Keratinocyte (primary cell): Measurements from ENCODE around the gene ROBO2. TPM values are rescaled to one million over a fixed set of nuclear protein-coding genes. Genes with fewer than 3 reads are reported as not detected.

Experiments
- DNase-seq: peaks from one replicate; pipeline ENCODE4 v3.0.0-alpha.2; 2011; ENCODE audit warnings: low read depth, missing footprints, low spot score
- FAIRE-seq: peaks from 2 replicates; lab custom pipeline; 2011; peaks lifted over from hg19 to GRCh38; lab: Jason Lieb, UNC
- H2AFZ ChIP-seq: 2 replicates; pipeline ENCODE4 v1.6.0; 2012; ENCODE audit warnings: low read length, control low read depth, inconsistent platforms; ENCODE audit not compliant: control insufficient read depth
- H3K27ac ChIP-seq: 2 replicates; pipeline ENCODE4 v1.5.1; 2011; ENCODE audit warnings: low read length; ENCODE audit not compliant: control insufficient read depth, insufficient read depth
- H3K27me3 ChIP-seq: 3 replicates; pipeline ENCODE4 v1.6.0; 2011; ENCODE audit warnings: low read length; ENCODE audit not compliant: control insufficient read depth, insufficient read depth; ENCODE audit errors: extremely low read depth
- H3K36me3 ChIP-seq, 2 experiments: 2 replicates in 1 of 2; 3 replicates in 1 of 2; pipeline ENCODE4 v1.5.1; 2011; ENCODE audit warnings: low read length in 2 of 2, mild to moderate bottlenecking in 1 of 2; ENCODE audit not compliant: control insufficient read depth in 2 of 2, insufficient read depth in 2 of 2; ENCODE audit errors: extremely low read depth in 1 of 2
- H3K4me1 ChIP-seq: 3 replicates; pipeline ENCODE4 v1.5.1; 2011; ENCODE audit warnings: low read length; ENCODE audit not compliant: control insufficient read depth, insufficient read depth; ENCODE audit errors: extremely low read depth
- H3K4me2 ChIP-seq: 3 replicates; pipeline ENCODE4 v1.6.0; 2011; ENCODE audit warnings: low read depth, low read length; ENCODE audit not compliant: control insufficient read depth, insufficient read depth; ENCODE audit errors: extremely low read depth
- H3K4me3 ChIP-seq, 3 experiments: fragments of 200-600 bp in 1 of 3; sonication (generic) in 1 of 3; 2 replicates in 2 of 3; 3 replicates in 1 of 3; pipeline ENCODE4 v1.5.1; 2011 to 2016; ENCODE audit warnings: low read length in 3 of 3, mild to moderate bottlenecking in 3 of 3, control low read depth in 2 of 3, inconsistent platforms in 1 of 3, low read depth in 1 of 3, mixed read lengths in 1 of 3, mixed run types in 1 of 3, moderate library complexity in 1 of 3; ENCODE audit not compliant: control insufficient read depth in 2 of 3, insufficient read depth in 2 of 3; ENCODE audit errors: extremely low read depth in 1 of 3
- H3K79me2 ChIP-seq: 2 replicates; pipeline ENCODE4 v1.6.0; 2012; ENCODE audit warnings: low read length; ENCODE audit not compliant: control insufficient read depth, insufficient read depth
- H3K9ac ChIP-seq: 3 replicates; pipeline ENCODE4 v1.6.0; 2011; ENCODE audit warnings: low read length; ENCODE audit not compliant: control insufficient read depth, insufficient read depth; ENCODE audit errors: extremely low read depth
- H3K9me1 ChIP-seq: 3 replicates; pipeline ENCODE4 v1.6.0; 2011; ENCODE audit warnings: low read length; ENCODE audit not compliant: control insufficient read depth, insufficient read depth; ENCODE audit errors: extremely low read depth
- H3K9me3 ChIP-seq: 2 replicates; pipeline ENCODE4 v1.5.1; 2012; ENCODE audit warnings: low read depth, low read length; ENCODE audit not compliant: control insufficient read depth
- H4K20me1 ChIP-seq: 3 replicates; pipeline ENCODE4 v1.6.0; 2011; ENCODE audit warnings: low read length; ENCODE audit not compliant: control insufficient read depth, insufficient read depth; ENCODE audit errors: extremely low read depth
- EZH2 ChIP-seq: IDR thresholded peaks from one replicate; pipeline ENCODE4 v1.6.1; 2012; ENCODE audit warnings: inconsistent platforms, mild to moderate bottlenecking, low read length, moderate library complexity
- dilution Hi-C: fragments of 300-500 bp; cut with MboI; formaldehyde crosslinking; loops from one replicate; pipeline ENCODE4 v1.7.0; 2020; ENCODE audit warnings: low sequenced_read_pairs; ENCODE audit not compliant: extremely low pct_ligation_motif_present
- polyA plus RNA-seq, 5 experiments: library from polyadenylated mRNA; depleted of rRNA in 3 of 5; stranded (reverse) in 3 of 5; stranded (forward) in 1 of 5; unstranded in 1 of 5; fragments of >200 nt; gene quantifications; 1 replicate in 1 of 5; 2 replicates in 3 of 5; 3 replicates in 1 of 5; pipeline versions ENCODE4 v1.2.1 to v1.2.3, GENCODE V29; 2011 to 2012; ENCODE audit warnings: missing spikeins in 2 of 5, low read depth in 1 of 5, low replicate concordance in 1 of 5
- TF ChIP-seq, protein P1 (sequence below), 3 experiments: IDR thresholded peaks in 1 of 3; conservative IDR thresholded peaks in 1 of 3; optimal IDR thresholded peaks in 1 of 3; 2 replicates in 2 of 3; 3 replicates in 1 of 3; pipeline versions ENCODE3 to v1.5.1; 2011; ENCODE audit warnings: low read length in 3 of 3, mild to moderate bottlenecking in 3 of 3, moderate library complexity in 2 of 3, control low read depth in 1 of 3, inconsistent platforms in 1 of 3; ENCODE audit not compliant: insufficient read depth in 2 of 3; ENCODE audit errors: extremely low read depth in 1 of 3

The ROBO2 gene
- polyA plus RNA-seq, 1 donor (not counting 4 experiments of a cell fraction or from before 2014, with no cell fraction given): 0.30 TPM

DNA sequence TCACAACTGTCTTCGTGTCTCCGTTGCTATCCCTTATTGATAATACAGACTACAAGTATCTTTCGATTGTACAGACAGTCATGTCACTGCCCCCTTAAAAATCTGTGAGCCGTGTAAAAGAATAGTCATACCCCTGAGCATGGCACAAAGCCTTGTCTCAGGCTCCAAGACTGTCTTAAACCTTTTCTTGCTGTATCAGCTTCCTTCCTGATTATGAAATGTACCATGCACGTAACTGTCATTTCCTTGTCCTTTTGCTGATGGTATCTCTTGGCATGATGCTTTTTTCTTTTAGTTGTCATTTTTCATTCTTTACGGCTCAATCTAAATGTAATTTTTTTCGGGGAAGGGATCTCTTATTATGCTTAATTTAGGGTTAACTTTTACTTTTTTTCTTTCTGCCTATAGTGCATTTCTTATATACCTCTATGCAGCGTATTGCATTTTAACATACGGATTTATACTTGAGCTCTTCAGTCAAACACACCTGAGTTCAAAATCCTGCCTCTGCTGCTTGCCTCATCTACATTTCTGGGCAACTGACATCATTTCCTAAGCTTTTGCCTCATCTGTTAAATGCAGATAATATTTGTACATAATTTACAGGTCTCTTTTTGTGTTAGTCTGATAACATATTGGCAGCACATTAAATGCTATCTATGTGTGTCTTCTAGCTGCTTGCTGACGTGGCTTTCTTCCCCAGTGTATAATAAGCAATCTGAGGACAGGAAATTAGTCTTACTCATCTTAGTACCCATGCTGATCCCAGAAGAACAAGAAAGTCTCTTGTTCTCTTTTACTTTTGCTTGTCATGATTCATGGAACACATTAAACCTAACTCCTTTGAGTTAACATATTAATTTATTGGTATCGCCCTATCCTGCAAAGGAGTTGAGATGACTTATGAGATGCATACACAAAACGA lies 57.3 kb downstream of the ROBO2 start:
- no peak overlapping the region for H3K4me3 ChIP-seq
- no peak for DNase-seq
- dilution Hi-C loops: no loop called here

DNA sequence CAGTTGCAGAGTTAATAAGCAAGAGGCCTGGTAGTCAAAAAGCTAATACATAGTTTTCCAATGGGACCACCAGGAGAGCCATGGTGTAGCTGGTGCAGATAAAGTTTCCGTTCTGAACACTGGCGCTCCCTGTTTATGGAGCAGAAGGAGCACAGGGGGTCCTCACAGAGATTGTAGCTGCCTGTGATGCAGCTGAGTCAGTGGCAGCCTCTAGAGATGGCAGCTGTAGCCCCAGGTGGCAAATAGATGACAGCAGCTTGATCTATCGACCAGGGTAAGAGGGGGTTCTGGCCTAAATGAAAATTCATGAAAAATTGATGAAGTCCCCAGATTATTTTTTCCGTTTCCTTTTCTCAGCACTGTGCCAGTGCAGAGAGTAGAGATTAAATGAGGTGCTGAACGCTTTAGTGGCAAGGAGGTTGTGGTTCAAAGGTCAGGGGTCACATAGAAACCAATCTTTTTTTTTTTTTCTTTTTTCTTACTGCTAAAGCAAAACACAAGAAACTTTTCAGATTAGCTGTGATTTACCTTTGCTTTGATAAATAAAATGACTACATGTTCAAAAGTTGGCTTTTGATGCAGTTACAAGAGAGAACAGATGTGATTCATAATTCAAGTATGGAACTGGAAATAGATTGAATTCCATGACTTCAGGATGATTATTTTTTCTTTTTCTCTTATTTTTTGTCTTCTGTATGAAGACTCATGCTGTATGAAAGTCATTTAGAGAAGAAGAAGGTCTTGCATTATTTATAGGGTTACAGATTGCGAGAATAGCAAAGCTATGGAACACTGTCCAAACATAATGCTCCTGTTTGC lies 63.3 kb downstream of the ROBO2 start:
- H3K4me2 ChIP-seq: no peak overlapping the region
- H4K20me1 ChIP-seq: no peaks in the 10 kb centered on the region
- no peaks in the 10 kb centered on the region for H3K79me2 ChIP-seq
- no peaks in the 10 kb centered on the region for H3K4me1 ChIP-seq
- no peak for DNase-seq
- FAIRE-seq: no peak
- H3K9me1 ChIP-seq: no peaks in the 10 kb centered on the region
- no peak overlapping the region for H3K9ac ChIP-seq
- no peak for TF ChIP-seq EZH2
- TF ChIP-seq, protein P1, sequence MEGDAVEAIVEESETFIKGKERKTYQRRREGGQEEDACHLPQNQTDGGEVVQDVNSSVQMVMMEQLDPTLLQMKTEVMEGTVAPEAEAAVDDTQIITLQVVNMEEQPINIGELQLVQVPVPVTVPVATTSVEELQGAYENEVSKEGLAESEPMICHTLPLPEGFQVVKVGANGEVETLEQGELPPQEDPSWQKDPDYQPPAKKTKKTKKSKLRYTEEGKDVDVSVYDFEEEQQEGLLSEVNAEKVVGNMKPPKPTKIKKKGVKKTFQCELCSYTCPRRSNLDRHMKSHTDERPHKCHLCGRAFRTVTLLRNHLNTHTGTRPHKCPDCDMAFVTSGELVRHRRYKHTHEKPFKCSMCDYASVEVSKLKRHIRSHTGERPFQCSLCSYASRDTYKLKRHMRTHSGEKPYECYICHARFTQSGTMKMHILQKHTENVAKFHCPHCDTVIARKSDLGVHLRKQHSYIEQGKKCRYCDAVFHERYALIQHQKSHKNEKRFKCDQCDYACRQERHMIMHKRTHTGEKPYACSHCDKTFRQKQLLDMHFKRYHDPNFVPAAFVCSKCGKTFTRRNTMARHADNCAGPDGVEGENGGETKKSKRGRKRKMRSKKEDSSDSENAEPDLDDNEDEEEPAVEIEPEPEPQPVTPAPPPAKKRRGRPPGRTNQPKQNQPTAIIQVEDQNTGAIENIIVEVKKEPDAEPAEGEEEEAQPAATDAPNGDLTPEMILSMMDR (optimal IDR thresholded peaks at IDR 0.05 in 1 of 3, IDR thresholded peaks at IDR 0.05 in 1 of 3, conservative IDR thresholded peaks at IDR 0.05 in 1 of 3; ENCODE audit: extremely low read depth in 1 of 3, insufficient read depth in 2 of 3, low read length in 3 of 3): no peak
- no peak overlapping the region for H3K27ac ChIP-seq
- no peaks in the 10 kb centered on the region for H3K36me3 ChIP-seq
- no peaks in the 10 kb centered on the region for H3K9me3 ChIP-seq
- H3K27me3 ChIP-seq: no peaks in the 10 kb centered on the region
- H3K4me3 ChIP-seq: no peak overlapping the region
- dilution Hi-C loops: no loop called here
- no peak overlapping the region for H2AFZ ChIP-seq

More for the DNA sequence above, 57.3 kb downstream of the ROBO2 start:
- H2AFZ ChIP-seq: no peak overlapping the region
- no peaks in the 10 kb centered on the region for H3K36me3 ChIP-seq
- no peaks in the 10 kb centered on the region for H4K20me1 ChIP-seq
- no peaks in the 10 kb centered on the region for H3K79me2 ChIP-seq
- no peak overlapping the region for H3K9ac ChIP-seq
- no peak for FAIRE-seq
- H3K9me3 ChIP-seq: no peaks in the 10 kb centered on the region
- no peak overlapping the region for H3K4me2 ChIP-seq
- TF ChIP-seq EZH2: no peak
- TF ChIP-seq, protein P1 (optimal IDR thresholded peaks at IDR 0.05 in 1 of 3, IDR thresholded peaks at IDR 0.05 in 1 of 3, conservative IDR thresholded peaks at IDR 0.05 in 1 of 3; ENCODE audit: extremely low read depth in 1 of 3, insufficient read depth in 2 of 3, low read length in 3 of 3): no peak
- H3K4me1 ChIP-seq: no peaks in the 10 kb centered on the region
- H3K9me1 ChIP-seq: no peaks in the 10 kb centered on the region
- no peak overlapping the region for H3K27ac ChIP-seq
- H3K27me3 ChIP-seq: no peaks in the 10 kb centered on the region
